ENCODE results near the gene DDX18.

GRCh38 chr2:117851969-117852368, 37.5 kb downstream of the DDX18 start:
- TF ChIP-seq, protein P1, sequence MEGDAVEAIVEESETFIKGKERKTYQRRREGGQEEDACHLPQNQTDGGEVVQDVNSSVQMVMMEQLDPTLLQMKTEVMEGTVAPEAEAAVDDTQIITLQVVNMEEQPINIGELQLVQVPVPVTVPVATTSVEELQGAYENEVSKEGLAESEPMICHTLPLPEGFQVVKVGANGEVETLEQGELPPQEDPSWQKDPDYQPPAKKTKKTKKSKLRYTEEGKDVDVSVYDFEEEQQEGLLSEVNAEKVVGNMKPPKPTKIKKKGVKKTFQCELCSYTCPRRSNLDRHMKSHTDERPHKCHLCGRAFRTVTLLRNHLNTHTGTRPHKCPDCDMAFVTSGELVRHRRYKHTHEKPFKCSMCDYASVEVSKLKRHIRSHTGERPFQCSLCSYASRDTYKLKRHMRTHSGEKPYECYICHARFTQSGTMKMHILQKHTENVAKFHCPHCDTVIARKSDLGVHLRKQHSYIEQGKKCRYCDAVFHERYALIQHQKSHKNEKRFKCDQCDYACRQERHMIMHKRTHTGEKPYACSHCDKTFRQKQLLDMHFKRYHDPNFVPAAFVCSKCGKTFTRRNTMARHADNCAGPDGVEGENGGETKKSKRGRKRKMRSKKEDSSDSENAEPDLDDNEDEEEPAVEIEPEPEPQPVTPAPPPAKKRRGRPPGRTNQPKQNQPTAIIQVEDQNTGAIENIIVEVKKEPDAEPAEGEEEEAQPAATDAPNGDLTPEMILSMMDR (IDR thresholded peaks at IDR 0.05; ENCODE audit: extremely low read depth in 1 of 2, insufficient read depth in 1 of 2, low read depth in 1 of 2, low read length in 2 of 2) = no peak
- TF ChIP-seq FOS (IDR thresholded peaks at IDR 0.05; ENCODE audit: borderline replicate concordance, insufficient read depth, low read length) = no peak
- TF ChIP-seq POLR2A (IDR thresholded peaks at IDR 0.05; ENCODE audit: low read depth, low read length) = no peak
- TF ChIP-seq MAX (IDR thresholded peaks at IDR 0.05; ENCODE audit: insufficient read depth, insufficient read length) = no peak
- TF ChIP-seq POLR2AphosphoS5 (IDR thresholded peaks at IDR 0.05; ENCODE audit: insufficient read depth, low read depth, low read length) = no peak
- TF ChIP-seq EZH2 (IDR thresholded peaks at IDR 0.05; ENCODE audit: borderline replicate concordance, low read depth, low read length, severe bottlenecking) = no peak
